Upper lobe of left lung (tissue), 4 donors: ENCODE measurements around the gene DLD.

Experiments used
- CTCF ChIP-seq, 6 experiments: fragments of 450-650 bp in 4 of 6; fragments of 200-600 bp in 2 of 6; sonication (generic) in 2 of 6; IDR thresholded peaks; one replicate each; pipeline ENCODE4 v1.5.1; 2016 to 2019; ENCODE audit warnings: antibody characterized with exemption in 6 of 6
- EP300 ChIP-seq, 4 donors: sonication (generic); formaldehyde crosslinking; IDR thresholded peaks; one replicate each; pipeline ENCODE4 v1.5.1; 2017; ENCODE audit warnings: antibody characterized with exemption in 4 of 4, control low read depth in 2 of 4
- POLR2A ChIP-seq, 4 donors: fragments of 450-650 bp; IDR thresholded peaks; one replicate each; pipeline ENCODE4 v1.5.1; 2016 to 2017; ENCODE audit warnings: antibody characterized with exemption in 4 of 4, mild to moderate bottlenecking in 2 of 4

- TF ChIP-seq CTCF (IDR thresholded peaks at IDR 0.05), result no peak
- no peak for TF ChIP-seq EP300 (IDR thresholded peaks at IDR 0.05)
- no peak for TF ChIP-seq POLR2A (IDR thresholded peaks at IDR 0.05)
These were observed 31.9 kb downstream of the DLD start for GRCh38 chr7:107922886-107923285.
